ENCODE measurements around the gene LRWD1.

The LRWD1 gene

GRCh38 chr7:102464577-102465280 is at the start of gene LRWD1, which contains the start of gene ALKBH4:
TSS of gene LRWD1 (plus strand) at chr7:102464984. CDS start at chr7:102465081, 97 bp downstream.
TSS of gene ALKBH4 (minus strand) at chr7:102464863. CDS start at chr7:102464836, 27 bp downstream.
- in situ Hi-C loops (cut with MboI; ENCODE audit: low sequenced_read_pairs): loop anchor here (10.0 kb wide), 1 partner anchor 180 kb away; the partner anchor contains the start of gene SH2B2

DNA sequence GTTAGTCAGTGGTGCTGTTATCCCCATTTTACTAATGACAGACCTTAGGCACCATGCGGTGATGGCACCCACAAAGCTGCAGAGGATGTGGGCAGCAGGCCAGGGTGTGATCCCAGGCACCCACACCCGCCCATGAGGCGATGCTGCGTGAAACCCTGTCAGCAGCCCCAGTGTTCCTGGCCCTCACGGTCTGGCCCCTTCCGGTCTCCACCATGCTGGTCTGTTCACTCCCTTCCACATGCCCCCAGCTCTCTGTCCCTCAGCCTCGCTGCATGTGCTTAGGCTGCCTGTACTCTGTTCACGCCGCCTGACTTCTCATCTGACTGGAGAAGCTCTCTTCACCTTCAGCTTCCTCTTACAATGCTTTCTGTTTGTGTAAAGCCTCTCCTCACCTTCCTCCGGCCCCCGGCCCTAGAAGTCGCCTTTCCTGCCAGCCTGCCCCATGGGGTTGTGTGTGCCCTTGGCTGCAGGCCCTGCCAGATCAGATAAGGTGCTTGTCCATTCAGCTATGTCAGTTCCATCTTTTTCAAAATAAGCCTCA is 49.0 kb upstream of the LRWD1 start:
- in situ Hi-C loops (cut with MboI; ENCODE audit: low sequenced_read_pairs): no loop called here

- in situ Hi-C loops (cut with MboI; ENCODE audit: low sequenced_read_pairs): no loop called here
Measured at GRCh38 chr7:102416406-102416805, 48.4 kb upstream of the LRWD1 start.

DNA sequence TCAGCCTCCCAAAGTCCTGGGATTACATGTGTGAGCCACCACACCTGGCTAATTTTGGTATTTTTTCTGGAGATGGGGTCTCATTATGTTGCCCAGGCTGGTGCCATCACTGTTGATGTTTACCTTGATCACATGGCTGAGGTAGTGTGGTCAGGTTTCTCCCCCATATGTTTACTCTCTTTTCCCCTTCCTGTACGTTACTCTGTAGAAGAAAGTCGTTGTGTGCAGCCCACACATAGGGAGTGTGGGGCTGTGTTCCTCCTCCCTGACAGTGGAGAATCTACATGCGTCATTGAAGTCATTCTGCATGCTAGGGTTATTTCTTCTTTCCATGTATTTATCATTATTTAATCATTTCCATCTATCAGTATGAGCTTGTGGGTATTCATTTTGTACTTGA is 47.7 kb upstream of the LRWD1 start:
- in situ Hi-C loops (cut with MboI; ENCODE audit: low sequenced_read_pairs): no loop called here

DNA sequence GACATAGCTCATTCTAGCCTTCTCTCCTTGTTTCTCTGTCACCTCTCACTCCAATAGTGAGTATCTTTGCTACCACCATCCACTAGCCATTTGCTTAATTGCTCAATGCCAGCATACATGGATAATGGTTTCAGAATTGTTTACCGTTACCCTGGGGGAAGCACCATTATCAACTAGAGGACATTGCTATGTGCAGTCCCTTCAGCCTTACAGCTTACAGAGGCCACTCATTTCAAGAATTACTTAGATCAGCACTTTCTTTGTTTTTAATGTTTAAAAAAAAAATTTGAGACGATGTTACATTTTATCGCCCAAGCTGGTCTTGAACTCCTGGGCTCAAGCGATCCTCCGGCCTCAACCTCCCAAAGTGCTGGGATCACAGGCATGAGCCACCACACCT is 46.2 kb upstream of the LRWD1 start:
- in situ Hi-C loops (cut with MboI; ENCODE audit: low sequenced_read_pairs): no loop called here

DNA sequence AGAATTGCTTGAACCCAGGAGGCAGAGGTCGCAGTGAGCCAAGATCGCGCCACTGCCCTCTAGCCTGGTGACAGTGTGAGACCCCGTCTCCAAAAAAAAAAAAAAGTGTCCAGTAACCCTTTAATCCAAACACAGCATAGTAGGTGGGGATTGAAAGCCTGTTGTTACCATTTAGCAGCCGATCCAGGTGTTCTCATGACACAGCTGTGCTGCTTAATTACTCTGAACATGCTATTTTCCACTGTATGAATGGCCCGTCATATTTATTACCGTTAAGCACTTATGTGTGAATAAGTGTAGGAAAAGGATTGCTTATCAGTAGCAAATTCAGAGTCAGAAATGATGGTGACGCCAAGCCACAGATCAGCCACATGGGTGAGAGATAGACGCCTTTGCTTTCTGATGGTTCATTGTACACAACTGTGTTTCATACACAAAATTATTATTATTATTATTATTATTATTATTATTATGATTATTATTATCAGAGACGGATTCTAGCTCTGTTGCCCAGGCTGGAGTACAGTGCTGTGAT is 43.0 kb upstream of the LRWD1 start:
- in situ Hi-C loops (cut with MboI; ENCODE audit: low sequenced_read_pairs): no loop called here

- in situ Hi-C loops (cut with MboI; ENCODE audit: low sequenced_read_pairs): no loop called here
Measured at GRCh38 chr7:102424129-102424551, 40.6 kb upstream of the LRWD1 start.

- in situ Hi-C loops (cut with MboI; ENCODE audit: low sequenced_read_pairs): no loop called here
Measured at GRCh38 chr7:102424787-102425218, 40.0 kb upstream of the LRWD1 start.

- in situ Hi-C loops (cut with MboI; ENCODE audit: low sequenced_read_pairs): no loop called here
Measured at GRCh38 chr7:102425639-102426267, 39.0 kb upstream of the LRWD1 start.

GRCh38 chr7:102426268-102427018 is 38.3 kb upstream of the LRWD1 start:
- in situ Hi-C loops (cut with MboI; ENCODE audit: low sequenced_read_pairs): no loop called here

DNA sequence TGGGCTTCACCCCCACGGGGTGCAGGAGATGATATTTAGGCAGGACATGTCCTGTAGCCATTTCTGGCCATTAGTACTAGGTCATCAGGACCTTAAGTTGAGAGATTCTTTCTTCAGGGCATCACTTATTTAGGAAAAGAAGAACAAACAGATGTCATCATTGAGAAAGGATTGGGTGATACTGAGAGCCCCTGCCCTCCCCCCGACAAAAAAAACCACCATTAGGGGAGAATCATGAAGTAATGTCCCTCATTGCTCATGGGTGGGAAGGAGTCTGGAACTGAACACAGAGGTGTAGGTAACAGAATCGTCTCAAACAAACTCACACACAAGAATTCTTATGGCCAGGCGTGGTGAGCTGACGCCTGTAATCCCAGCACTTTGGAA is 37.8 kb upstream of the LRWD1 start:
- in situ Hi-C loops (cut with MboI; ENCODE audit: low sequenced_read_pairs): no loop called here

DNA sequence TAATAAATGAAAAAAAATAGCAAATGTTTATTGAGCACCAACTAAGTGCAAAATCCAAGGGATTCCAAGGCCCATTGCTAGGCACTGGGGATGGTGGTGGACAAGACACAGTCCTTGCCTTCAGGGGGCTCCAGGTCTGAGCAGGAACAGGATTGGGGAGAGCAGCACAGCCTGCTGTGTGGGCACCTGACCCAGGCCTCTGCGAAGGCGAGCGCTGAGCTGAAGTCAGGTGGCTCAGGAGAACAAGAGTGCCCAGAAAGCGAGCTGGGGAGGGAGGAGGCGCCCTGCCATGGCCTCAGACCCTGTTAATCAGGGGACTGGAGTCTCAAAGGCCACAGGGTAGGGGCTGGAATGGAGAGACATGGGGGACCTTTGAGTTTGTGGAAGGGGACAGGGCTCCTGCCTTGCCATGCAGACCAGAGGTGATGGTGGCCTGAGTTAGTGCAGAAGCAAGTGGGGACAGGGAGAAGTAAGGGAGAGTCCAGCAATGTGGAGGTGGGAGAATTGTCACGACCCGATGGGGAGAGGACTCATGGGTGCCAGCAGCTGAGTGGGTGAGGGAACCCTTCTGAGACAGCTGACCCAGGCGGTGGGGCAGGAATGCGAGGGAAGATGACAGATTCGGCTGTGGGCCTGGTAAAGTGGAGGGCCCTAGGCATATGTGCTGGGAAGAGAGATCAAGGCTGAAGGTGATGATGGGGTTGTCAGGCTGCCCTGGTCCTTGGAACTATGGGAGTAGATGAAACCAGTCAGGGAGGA is 35.5 kb upstream of the LRWD1 start:
- in situ Hi-C loops (cut with MboI; ENCODE audit: low sequenced_read_pairs): no loop called here

GRCh38 chr7:102431617-102432298 is 33.0 kb upstream of the LRWD1 start:
- in situ Hi-C loops (cut with MboI; ENCODE audit: low sequenced_read_pairs): no loop called here

DNA sequence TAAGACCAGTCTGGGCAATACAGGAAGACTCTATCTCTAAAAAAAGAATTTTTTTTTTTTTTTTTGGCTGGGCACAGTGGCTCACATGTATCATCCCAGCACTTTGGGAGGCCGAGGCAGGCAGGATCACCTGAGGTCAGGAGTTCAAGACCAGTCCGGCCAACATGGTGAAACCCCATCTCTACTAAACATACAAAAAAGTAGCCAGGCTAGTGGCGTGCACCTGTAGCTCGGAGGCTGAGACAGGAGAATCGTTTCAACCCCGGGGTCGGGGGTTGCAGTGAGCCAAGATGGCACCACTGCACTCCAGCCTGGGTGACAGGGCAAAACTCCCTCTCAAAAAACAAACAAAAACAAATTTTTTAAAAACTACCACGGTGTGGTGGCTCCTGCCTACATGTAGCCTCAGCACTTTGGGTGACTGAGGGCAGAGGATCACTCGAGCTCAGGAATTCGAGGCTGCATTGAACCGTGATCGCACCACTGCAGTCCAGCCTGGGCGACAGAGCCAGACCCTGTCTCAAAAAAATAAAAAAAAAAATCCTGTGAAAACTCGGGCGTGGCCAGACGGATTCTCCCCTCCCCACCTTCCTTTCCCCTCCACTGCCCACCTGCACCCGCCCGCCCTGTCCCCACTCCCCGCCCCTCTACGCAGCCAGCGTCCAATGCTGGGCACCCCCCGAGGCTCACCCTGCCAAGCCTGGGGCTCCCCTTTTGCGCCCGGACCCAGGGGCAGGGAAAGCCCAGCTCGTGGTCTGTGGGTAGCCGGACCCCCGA is 32.2 kb upstream of the LRWD1 start:
- in situ Hi-C loops (cut with MboI; ENCODE audit: low sequenced_read_pairs): no loop called here

GRCh38 chr7:102433219-102434038 is 31.4 kb upstream of the LRWD1 start, which contains the start of gene ORAI2:
TSS of gene ORAI2 (plus strand) at chr7:102433575. CDS start at chr7:102438957, 5,382 bp downstream.
- in situ Hi-C loops (cut with MboI; ENCODE audit: low sequenced_read_pairs): no loop called here

- in situ Hi-C loops (cut with MboI; ENCODE audit: low sequenced_read_pairs): no loop called here
Measured at GRCh38 chr7:102434039-102434486, 30.7 kb upstream of the LRWD1 start.

GRCh38 chr7:102436118-102436517 is 28.7 kb upstream of the LRWD1 start:
- in situ Hi-C loops (cut with MboI; ENCODE audit: low sequenced_read_pairs): no loop called here
